Dendritic cell treated with granulocyte-macrophage colony-stimulating factor and Interleukin-4, amounts not matched to agents 40 ng/mL and 50 ng/mL, for 4 days (primary cell): Measurements from ENCODE around the gene ITPKC.
"Not testable (repeated sequence)": the region's sequence is repeated elsewhere in the genome, so short reads cannot be mapped to it uniquely, and the experiment has no call there.

ENCODE experiments used
- H3K27ac Mint-ChIP-seq: one replicate; pipeline ENCODE4 v1.8.0; 2022; ENCODE audit warnings: mild to moderate bottlenecking, mixed read lengths
- H3K27me3 Mint-ChIP-seq: one replicate; pipeline ENCODE4 v1.8.0; 2022; ENCODE audit warnings: mild to moderate bottlenecking, mixed read lengths
- H3K36me3 Mint-ChIP-seq: one replicate; pipeline ENCODE4 v1.8.0; 2022; ENCODE audit warnings: low read depth, mixed read lengths
- H3K4me1 Mint-ChIP-seq: one replicate; pipeline ENCODE4 v1.8.0; 2022; ENCODE audit warnings: low read depth, mixed read lengths
- H3K4me3 Mint-ChIP-seq: one replicate; pipeline ENCODE4 v1.8.0; 2022; ENCODE audit warnings: mild to moderate bottlenecking, moderate library complexity, mixed read lengths
- H3K9me3 Mint-ChIP-seq: one replicate; pipeline ENCODE4 v1.8.0; 2022; ENCODE audit warnings: mixed read lengths
- intact Hi-C: fragments of 100-400 bp; cut with micrococcal nuclease; formaldehyde crosslinking; loops from one replicate; pipeline ENCODE4 v1.15.0; 2022

ITPKC gene

GRCh38 chr19:40730065-40730464 is 13.2 kb downstream of the ITPKC start:
- peaks cover 100% of the 10 kb centered on the region for H3K36me3 Mint-ChIP-seq
- H3K27me3 Mint-ChIP-seq, H3K27ac Mint-ChIP-seq, intact Hi-C loops, H3K4me1 Mint-ChIP-seq, H3K4me3 Mint-ChIP-seq, H3K9me3 Mint-ChIP-seq: not testable (repeated sequence)

DNA sequence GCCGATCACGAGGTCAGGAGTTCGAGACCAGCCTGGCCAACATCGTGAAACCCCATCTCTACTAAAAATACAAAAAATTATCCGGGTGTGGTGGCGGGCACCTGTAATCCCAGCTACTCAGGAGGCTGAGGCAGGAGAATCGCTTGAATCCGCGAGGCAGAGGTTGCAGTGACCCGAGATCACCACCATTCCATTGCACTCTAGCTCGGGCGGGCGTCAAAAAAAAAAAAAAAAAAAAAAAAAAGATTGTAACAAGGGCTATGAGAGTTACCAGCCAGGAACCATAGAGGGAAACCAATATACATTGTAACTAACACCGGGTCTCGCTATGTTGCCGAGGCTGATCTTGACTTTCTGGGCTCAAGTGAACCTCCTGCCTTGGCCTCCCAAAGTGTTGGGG is 15.4 kb downstream of the ITPKC start:
- peaks cover 100% of the 10 kb centered on the region for H3K36me3 Mint-ChIP-seq
- intact Hi-C loops, H3K27me3 Mint-ChIP-seq, H3K27ac Mint-ChIP-seq, H3K4me1 Mint-ChIP-seq, H3K9me3 Mint-ChIP-seq, H3K4me3 Mint-ChIP-seq: not testable (repeated sequence)

- no peak overlapping the region for H3K27ac Mint-ChIP-seq
Measured at GRCh38 chr19:40733149-40733548, 16.2 kb downstream of the ITPKC start.

DNA sequence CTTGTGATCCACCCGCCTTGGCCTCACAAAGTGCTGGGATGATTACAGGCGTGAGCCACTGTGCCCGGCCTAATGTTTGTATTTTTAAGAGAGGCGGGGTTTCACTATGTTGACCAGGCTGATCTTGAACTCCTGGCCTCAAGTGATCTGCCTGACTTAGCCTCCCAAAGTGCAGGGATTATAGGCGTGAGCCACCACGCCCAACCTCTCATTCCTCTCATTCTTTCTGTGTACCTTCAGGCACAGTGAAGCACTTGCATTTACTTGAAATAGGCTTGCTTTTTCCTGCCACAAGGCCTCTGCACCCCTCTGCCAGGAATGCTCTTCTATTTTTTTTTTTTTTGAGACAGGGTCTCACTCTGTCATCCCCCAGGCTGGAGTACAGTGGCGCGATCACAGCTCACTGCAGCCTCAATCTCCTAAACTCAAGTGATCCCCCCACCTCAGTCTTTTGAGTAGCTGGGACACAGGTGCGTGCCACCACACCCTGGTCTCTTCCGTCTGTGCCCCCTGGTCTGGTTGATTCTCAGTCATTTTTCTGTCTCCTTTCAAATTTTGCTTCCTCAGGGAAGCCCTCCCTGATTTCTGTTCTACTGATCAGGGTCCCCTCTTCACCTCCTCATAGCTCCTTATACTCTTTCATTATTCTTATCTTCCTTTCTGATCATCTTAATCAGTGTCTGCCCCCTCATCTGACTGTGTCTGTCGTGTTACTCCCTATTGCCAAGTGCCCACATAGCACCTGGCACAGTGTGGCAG is 18.3 kb downstream of the ITPKC start:
- intact Hi-C loops: no loop called here
- Mint-ChIP-seq H3K27me3 (no peaks in the 10 kb centered on the region), H3K27ac (no peak overlapping the region), H3K9me3 (no peaks in the 10 kb centered on the region), H3K4me3 (no peak overlapping the region), H3K36me3 (peaks cover 100% of the 10 kb centered on the region), H3K4me1 (no peaks in the 10 kb centered on the region)

More at GRCh38 chr19:40733149-40733548, 16.2 kb downstream of the ITPKC start:
- intact Hi-C loops: no loop called here
- Mint-ChIP-seq H3K27me3 (no peaks in the 10 kb centered on the region), H3K4me3 (no peak overlapping the region), H3K4me1 (no peaks in the 10 kb centered on the region), H3K9me3 (no peaks in the 10 kb centered on the region), H3K36me3 (peaks cover 100% of the 10 kb centered on the region)

- intact Hi-C loops: no loop called here
- peaks cover 94% of the 10 kb centered on the region for H3K36me3 Mint-ChIP-seq
Measured at GRCh38 chr19:40736661-40737060, 19.7 kb downstream of the ITPKC start.

DNA sequence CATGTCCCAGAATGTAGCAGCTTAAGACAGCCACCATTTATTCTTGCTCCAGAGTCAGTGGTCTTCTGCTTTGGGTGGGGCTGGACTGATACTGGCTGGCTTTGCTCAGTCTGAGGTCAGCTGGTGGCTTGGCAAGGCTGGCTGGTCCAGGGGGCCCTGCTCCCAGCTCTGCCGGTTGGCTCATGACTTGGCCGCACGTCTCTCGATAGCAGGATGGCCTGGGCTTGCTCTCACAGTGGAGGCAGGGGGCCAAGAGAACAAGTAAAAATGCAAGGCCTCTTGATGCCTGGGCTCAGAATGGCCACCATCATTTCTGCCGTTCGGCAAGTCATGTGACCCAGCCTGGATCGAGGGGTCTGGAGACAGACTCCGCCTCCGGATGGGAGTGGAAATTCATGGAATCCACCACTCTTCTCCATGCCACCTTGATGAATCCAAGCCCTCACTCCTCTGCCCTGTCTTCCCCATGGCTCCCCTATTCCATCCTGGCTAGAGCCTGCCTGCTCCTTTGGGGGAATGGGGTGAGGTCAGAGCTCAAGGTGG is 20.3 kb downstream of the ITPKC start:
- peaks cover 17% of the 10 kb centered on the region for H3K4me1 Mint-ChIP-seq
- no peak overlapping the region for H3K4me3 Mint-ChIP-seq
- intact Hi-C loops: no loop called here
- H3K27ac Mint-ChIP-seq: no peak overlapping the region
- no peaks in the 10 kb centered on the region for H3K9me3 Mint-ChIP-seq
- H3K36me3 Mint-ChIP-seq: peaks cover 90% of the 10 kb centered on the region
- H3K27me3 Mint-ChIP-seq: no peaks in the 10 kb centered on the region

More at GRCh38 chr19:40736661-40737060, 19.7 kb downstream of the ITPKC start:
- H3K4me3 Mint-ChIP-seq: no peak overlapping the region
- no peak overlapping the region for H3K27ac Mint-ChIP-seq
- no peaks in the 10 kb centered on the region for H3K9me3 Mint-ChIP-seq
- H3K4me1 Mint-ChIP-seq: peaks cover 12% of the 10 kb centered on the region
- no peaks in the 10 kb centered on the region for H3K27me3 Mint-ChIP-seq

GRCh38 chr19:40739030-40739839 is 22.3 kb downstream of the ITPKC start:
- Mint-ChIP-seq H3K4me3 (no peak overlapping the region), H3K27me3 (no peaks in the 10 kb centered on the region), H3K36me3 (peaks cover 89% of the 10 kb centered on the region), H3K27ac (no peak overlapping the region), H3K4me1 (peaks cover 19% of the 10 kb centered on the region), H3K9me3 (no peaks in the 10 kb centered on the region)
- intact Hi-C loops: no loop called here

DNA sequence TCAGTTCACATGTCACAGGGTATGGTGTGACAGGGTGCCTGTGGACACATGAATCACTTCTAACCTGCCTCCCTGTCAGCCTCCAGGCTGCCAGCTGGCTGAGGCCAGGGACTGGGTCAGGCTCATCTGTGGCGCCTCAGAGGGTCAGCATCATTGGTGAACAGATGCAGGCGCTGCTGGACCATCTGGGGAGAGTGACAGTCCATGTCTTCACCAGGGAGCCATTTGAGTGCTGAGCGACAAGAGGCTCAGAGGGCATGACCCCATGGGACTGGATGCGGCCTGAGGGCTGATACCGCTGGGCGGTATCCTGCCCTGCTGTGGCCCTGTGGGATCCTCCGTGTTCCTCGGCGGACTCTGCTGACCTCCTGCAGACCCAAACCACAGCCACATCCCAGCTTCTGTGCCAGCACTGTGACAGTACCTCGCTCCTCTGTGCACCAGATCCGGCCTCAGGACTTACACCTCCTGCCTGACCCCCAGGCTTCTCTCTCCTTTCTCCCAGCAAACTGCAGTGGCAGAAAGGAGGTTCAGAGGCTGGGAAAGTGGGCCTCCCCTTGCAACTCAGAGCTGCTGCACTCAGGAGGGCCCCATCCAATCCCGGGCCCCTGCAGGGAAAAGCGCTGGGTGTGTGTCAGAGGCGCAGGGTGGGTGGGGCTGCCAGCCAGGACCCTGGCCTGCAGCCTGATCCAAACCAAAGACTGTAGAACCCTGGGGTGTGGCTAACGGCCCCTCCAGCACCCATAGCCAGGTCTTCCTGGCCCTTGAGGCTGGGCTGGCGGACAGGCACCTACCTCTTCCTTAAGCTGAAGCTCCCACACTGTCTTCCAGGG is 23.2 kb downstream of the ITPKC start:
- peaks cover 26% of the 10 kb centered on the region for H3K4me1 Mint-ChIP-seq
- no peak overlapping the region for H3K27ac Mint-ChIP-seq
- intact Hi-C loops: no loop called here
- H3K27me3 Mint-ChIP-seq: no peaks in the 10 kb centered on the region
- no peak overlapping the region for H3K4me3 Mint-ChIP-seq
- H3K9me3 Mint-ChIP-seq: no peaks in the 10 kb centered on the region
- peaks cover 80% of the 10 kb centered on the region for H3K36me3 Mint-ChIP-seq

DNA sequence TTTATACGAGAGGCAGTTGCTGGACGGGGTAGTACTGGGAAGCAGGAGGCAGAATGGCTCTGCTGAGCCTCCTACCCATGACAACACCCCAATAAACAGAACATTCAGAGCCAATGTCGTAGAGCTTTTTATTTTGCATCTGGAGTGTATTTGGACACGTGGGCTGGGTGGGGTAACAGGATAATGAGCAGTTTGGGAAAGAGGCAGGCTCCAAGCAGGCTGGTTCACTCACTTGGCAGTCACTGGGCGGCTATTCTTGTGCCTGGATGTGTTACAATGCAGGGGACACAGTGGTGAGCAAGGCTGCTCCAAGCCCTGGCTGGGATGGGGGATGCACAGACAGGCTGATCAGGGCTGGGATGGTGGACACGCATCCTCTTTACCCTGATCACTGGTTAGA is 23.8 kb downstream of the ITPKC start:
- Mint-ChIP-seq H3K4me1 (peaks cover 31% of the 10 kb centered on the region), H3K36me3 (peaks cover 74% of the 10 kb centered on the region), H3K27me3 (no peaks in the 10 kb centered on the region), H3K4me3 (no peak overlapping the region), H3K9me3 (no peaks in the 10 kb centered on the region), H3K27ac (peak overlapping the region; percentile 56)
- intact Hi-C loops: no loop called here

DNA sequence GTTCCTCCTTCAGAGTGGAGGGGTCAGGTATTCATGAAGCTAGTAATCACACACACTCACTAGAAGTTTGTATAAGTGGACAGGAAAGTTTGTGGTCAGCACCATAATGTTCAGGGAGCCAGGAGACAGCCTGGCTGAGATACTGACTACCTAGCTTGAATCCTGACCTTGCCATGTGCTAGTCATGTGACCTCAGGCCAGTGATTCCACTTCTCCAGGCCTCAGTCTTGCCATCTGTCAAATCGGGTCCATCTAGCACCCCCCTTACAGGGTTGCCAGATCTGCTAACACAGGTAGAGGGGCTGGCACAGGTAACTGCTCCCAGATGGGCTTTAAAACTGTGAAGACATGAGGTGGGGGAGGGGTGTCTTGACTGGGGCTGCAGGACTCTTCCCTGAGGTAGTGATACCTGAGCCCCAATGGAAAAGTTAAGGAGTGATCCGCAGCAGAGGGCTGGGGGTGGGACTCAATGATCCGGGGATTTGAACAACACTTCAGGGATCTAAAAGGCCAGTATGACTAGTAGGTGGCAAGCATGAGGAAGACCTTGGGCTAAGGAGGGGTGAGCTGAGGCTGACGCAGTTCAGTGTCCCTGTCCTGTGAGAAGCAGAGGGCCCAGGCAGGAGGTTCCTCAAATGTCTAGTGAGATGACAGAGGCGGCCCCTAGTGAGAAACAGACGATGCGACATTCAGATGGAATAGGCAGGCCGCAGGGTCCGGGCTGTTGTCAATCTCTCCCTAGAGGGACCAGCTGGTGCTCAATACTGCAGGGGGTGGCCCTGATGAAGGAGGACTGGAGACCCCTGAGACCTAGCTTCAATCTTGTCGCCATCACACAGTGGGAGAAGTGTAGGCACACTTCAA is 24.8 kb downstream of the ITPKC start:
- peak overlapping the region; percentile 56 for H3K27ac Mint-ChIP-seq

GRCh38 chr19:40742477-40742876 is 25.6 kb downstream of the ITPKC start:
- H3K9me3 Mint-ChIP-seq: no peaks in the 10 kb centered on the region
- H3K4me1 Mint-ChIP-seq: peaks cover 36% of the 10 kb centered on the region
- peaks cover 57% of the 10 kb centered on the region for H3K36me3 Mint-ChIP-seq
- intact Hi-C loops: no loop called here
- H3K27ac Mint-ChIP-seq: peak overlapping the region; percentile 56
- H3K27me3 Mint-ChIP-seq: no peaks in the 10 kb centered on the region
- no peak overlapping the region for H3K4me3 Mint-ChIP-seq

More for the DNA sequence above, 24.8 kb downstream of the ITPKC start:
- peaks cover 64% of the 10 kb centered on the region for H3K36me3 Mint-ChIP-seq
- no peaks in the 10 kb centered on the region for H3K9me3 Mint-ChIP-seq
- no peak overlapping the region for H3K4me3 Mint-ChIP-seq
- intact Hi-C loops: no loop called here
- no peaks in the 10 kb centered on the region for H3K27me3 Mint-ChIP-seq
- peaks cover 36% of the 10 kb centered on the region for H3K4me1 Mint-ChIP-seq

DNA sequence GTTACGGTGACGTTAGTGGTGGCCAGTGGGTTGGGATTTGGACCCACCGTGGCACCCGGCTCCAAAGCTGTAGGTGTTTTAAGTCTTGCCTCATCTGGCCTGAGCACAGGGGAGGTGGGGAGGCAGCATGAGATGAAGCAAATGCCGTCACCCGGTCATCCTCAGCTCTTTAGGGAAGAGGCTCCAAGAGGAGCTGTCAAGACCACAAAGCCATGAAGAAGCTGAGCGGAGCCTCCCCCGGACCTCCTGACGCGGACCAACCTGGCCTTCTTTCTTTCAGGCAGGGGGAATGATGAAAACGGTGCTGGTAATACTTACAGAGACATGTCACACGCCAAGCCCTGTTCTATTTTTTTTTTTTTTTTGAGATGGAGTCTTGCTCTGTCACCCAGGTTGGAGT is 26.0 kb downstream of the ITPKC start:
- peak overlapping the region; percentile 56 for H3K27ac Mint-ChIP-seq
- intact Hi-C loops: no loop called here
- no peaks in the 10 kb centered on the region for H3K27me3 Mint-ChIP-seq
- no peak overlapping the region for H3K4me3 Mint-ChIP-seq
- peaks cover 38% of the 10 kb centered on the region for H3K4me1 Mint-ChIP-seq
- H3K9me3 Mint-ChIP-seq: no peaks in the 10 kb centered on the region
- H3K36me3 Mint-ChIP-seq: peaks cover 52% of the 10 kb centered on the region

- intact Hi-C loops: no loop called here
- H3K4me1 Mint-ChIP-seq: peaks cover 48% of the 10 kb centered on the region
- H3K4me3 Mint-ChIP-seq: no peak overlapping the region
- H3K9me3 Mint-ChIP-seq: no peaks in the 10 kb centered on the region
- no peaks in the 10 kb centered on the region for H3K27me3 Mint-ChIP-seq
- no peak overlapping the region for H3K27ac Mint-ChIP-seq
- H3K36me3 Mint-ChIP-seq: peaks cover 42% of the 10 kb centered on the region
Measured at GRCh38 chr19:40743926-40744325, 27.0 kb downstream of the ITPKC start.
